ENCODE results near the gene NTN5.

DNA sequence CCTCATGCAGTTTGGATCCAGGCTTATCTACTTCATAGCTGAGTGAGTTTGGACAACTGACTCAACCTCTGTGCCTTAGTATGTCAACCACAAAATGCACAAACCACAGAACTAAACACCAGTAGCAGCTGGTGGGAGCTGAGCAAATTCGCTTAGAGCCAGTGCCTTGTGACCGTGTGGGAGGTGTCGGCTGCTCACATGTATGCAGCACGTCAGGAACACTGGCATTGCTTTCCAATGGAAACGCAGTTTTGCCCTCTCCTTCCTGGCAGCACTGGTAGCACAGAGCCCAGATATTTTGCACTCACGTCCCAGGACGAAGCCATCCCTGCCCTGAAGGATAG, 8.3 kb upstream of the NTN5 start:
- no peak for TF ChIP-seq CTCF (IDR thresholded peaks at IDR 0.05)
- no peak for TF ChIP-seq POLR2AphosphoS5 (IDR thresholded peaks at IDR 0.05; ENCODE audit: insufficient read depth in 1 of 2, low read depth in 1 of 2)

All from vagina (tissue), 2 donors.